Fibroblast of skin of left quadriceps (primary cell): ENCODE results near the gene CDCP1.
"Not testable (repeated sequence)": the region's sequence is repeated elsewhere in the genome, so short reads cannot be mapped to it uniquely, and the experiment has no call there.

Experiments used
- DNase-seq, 2 experiments: peaks; one replicate each; pipeline ENCODE4 v3.0.0-alpha.2; 2013; ENCODE audit warnings: low read depth in 2 of 2

Gene CDCP1

DNA sequence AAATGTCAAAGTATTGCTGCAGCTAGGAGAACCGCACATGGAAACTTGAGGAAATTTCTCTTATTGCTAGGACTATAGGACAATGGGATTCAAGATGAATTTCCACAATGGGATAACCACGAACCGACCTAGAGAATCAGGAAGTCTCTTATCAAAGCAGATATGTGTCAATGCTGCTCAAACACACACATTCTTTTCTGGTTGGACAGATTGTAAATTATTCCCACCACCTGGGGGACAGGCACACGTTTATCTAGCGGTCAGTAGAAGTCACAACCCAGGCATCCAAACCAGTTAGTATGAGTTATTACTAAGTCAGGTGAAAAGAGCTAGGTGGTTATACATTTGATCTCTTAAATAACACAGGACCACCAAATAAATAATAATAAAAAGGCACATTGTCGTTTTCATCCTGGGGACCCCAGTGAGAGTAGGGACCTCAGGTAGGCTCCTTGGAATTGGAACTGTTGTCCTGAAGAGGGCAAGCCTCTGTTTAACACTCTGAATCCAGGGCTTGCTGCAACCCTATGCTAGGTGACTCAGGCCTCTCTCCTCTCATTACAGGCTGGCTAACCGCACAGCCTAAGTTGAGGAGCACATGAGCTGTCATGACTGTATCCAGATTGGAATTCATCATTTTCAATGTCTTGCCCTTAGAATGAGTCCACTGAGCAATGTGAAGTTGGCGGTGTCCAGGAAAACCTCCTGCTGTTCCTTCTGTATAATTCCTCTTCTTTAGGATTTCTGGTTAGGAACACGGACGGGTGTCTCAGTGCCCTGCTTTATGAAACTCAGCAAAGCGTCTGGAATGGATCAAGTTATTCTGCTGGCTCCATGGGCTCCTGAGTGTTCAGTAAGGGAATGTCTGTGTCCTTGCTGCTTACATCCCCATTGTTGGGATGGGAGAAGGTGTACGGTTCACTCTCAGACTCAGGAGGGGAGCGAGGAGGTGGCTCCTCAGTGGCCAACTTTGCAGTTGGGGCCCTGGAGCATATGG is 61.1 kb downstream of the CDCP1 start:
- DNase-seq, result peak; percentile 84 to 87

DNA sequence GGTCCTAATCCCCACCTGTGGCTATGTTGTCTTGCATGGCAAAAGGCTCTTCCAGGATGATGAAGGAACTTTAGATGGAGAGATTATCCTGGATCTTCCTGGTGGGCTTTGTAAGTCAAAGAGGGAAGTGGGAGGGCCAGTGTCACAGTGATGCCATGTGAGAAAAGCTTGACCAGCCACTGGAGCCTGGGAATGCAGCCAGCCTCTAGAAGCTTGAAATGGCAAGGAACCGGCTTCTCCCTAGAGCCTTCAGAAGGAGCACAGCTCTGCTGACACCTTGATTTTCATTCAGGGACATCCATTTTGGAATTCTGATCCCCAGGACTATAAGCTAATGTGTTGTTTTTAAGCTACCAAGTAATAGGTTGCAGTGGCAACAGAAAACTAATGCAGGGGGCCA is 61.8 kb downstream of the CDCP1 start:
- no peak for DNase-seq

DNA sequence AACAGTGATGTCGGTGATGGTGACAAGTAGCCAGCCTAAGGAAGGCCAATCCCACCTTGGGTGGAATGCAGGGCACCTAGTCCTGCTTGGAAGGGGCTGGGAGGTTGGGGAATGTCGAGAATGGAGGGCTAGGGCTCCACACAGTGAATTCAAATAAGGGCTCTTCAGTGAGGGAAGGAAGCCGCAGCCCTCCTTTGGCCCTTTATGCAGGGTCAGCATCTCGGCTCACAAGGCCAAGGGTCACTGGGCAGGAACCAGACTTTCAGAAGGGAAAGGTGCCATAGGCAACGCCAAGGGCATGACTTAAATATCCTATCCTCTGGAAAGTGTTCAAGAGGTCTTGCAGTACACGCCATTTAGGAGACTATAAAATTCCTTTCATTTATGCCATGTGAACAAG is 63.2 kb downstream of the CDCP1 start:
- no peak for DNase-seq

- DNase-seq, result no peak
These were observed 64.0 kb downstream of the CDCP1 start for GRCh38 chr3:45082142-45082538.

DNA sequence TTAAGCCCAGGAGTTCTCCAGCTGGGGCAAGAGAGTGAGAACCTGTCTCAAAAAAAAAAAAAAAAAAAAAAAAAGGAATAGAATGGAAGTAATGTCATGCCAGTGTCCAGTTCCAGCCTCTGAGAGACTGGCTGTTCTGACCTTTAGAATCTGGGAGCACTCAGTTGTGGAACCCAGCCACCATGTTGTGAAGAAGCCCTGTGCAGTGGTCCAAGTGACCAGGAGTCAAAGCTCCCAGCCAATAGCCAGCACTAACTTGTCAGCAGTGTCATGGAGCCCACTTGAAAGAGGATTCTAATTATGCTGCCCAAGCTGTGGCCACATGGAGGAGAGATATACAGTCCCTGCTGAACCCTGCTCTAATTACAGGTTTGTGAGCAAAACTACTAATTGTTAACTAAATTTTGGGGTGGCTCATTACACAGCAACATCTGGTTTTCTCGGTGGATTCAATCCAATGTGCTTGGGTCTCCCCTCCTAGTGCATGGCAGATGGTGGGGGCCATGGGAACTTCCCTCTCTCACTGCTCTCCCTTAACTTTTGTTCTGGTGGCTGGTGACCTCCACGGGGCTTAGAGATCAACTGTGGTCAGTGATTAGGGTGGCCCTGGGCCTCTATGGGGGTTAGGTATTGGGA is 64.6 kb downstream of the CDCP1 start:
- no peak for DNase-seq

GRCh38 chr3:45080824-45081223 is 65.4 kb downstream of the CDCP1 start:
- no peak for DNase-seq

DNA sequence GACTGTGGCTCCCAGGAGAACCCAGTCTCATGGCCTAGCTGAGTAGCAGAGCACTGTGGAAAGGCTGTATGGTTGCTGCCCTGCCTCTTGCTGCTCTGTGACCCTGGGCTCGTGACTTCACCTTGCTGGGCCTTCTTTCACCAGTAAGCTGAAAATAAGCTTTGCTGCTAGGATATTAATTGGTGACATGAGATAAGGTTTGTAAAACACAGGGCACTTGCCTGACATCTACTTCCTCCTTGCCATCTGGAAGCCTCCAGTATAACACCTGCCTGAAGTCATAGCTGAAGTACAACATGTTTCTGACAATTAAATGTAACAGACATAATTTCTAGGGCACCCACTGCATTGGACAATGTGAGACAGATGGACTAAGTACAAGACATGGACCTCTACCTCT is 66.5 kb downstream of the CDCP1 start:
- no peak for DNase-seq

DNA sequence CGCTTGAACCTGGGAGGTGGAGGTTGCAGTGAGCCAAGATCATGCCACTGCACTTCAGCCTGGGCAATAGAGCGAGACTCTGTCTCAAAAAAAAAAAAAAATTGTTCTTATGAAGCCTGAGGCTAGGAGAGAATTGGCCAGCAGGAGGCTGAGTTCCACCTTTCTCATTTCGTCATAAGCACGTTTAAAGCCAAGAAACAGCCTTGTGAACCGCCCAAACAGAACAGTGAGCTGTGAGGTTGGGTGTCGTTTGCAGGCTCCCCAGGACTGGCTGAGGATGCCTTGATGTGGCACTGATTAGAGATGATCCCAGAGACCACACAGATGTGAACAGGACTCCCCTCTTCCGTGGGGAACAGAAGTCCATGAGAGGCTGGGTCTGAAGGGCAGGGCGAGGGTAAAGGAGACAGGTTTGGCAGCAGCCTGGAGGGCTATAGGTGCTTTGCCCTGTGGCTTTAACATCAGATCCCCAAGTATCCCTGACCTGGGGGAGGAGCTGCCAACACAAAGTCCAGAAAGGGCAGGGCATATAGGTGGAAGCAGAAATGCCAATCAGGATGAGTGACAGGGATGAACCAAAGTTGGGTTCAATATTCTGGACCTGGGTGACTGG is 67.2 kb downstream of the CDCP1 start:
- no peak for DNase-seq

GRCh38 chr3:45078256-45078655 is 67.9 kb downstream of the CDCP1 start:
- not testable (repeated sequence) for DNase-seq

GRCh38 chr3:45075821-45076625 is 70.2 kb downstream of the CDCP1 start:
- no peak for DNase-seq

GRCh38 chr3:45071075-45071474 is 75.1 kb downstream of the CDCP1 start:
- DNase-seq, result no peak

GRCh38 chr3:45067941-45068340 is 78.2 kb downstream of the CDCP1 start:
- no peak for DNase-seq

DNA sequence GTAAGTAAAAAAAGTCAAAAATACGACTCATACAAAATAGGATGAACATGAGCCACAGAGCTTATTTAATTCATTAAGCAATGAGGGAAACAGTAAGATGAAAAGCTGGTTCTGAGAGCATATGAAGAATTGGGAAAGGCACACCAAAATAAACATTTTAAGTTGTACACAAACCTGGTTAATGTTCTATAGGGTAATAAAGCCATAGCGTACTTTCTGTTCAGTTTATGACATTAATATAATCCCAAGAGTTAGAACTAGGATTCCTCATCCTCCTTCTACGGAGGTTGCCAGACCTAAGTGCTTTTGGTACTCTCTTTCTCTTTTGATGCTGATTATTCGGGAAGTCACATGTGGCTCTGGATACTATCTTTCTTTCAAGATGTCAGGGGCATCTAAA is 78.7 kb downstream of the CDCP1 start:
- no peak for DNase-seq

GRCh38 chr3:45066109-45066801 is 79.9 kb downstream of the CDCP1 start:
- DNase-seq, result no peak

DNA sequence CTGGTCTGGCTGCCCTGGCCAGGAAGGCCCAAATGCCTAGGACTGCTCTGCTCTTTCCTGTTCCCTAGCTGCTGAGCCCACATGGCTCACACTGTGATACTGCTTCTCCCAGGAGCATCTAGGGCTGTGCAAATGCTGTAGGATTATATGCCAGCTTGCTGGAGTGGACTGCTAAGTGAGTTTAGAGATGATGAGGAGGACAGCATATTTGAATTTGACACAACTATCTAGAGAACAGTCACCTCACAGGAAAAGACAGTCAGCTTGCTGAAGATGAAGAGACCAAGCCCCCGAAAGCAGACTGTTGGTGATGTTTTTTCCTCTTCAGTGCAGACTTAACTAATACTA is 80.8 kb downstream of the CDCP1 start:
- no peak for DNase-seq

- DNase-seq, result peak; percentile 36 to 45
These were observed 81.4 kb downstream of the CDCP1 start for GRCh38 chr3:45064512-45065372.

- DNase-seq, result no peak
These were observed 83.5 kb downstream of the CDCP1 start for GRCh38 chr3:45062697-45063070.

GRCh38 chr3:45060165-45060892 is 85.8 kb downstream of the CDCP1 start:
- no peak for DNase-seq

DNA sequence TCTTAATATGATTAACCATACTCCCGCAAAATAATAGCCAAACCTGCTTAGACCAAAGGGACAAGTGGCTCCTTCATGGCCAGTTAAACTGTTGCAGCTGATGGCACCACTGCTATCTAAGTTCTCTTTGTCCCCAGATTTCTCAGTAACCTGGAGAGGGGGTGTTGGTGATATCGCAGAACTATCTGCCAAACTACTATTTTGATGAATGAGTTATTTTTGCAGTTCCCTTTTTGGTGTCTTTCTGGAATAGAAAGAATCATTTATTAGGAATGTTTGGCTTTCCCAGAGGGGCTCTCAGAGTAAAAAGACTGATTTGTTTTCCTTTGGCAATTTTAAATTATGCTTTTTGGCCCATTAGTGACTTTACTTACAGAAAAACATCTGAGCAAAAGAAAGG is 87.0 kb downstream of the CDCP1 start:
- DNase-seq, result no peak

- no peak for DNase-seq
These were observed 88.6 kb downstream of the CDCP1 start for GRCh38 chr3:45057557-45057956.
